CD4-positive, alpha-beta T cell treated with Interferon alpha-2 for 1 hour (primary cell): ENCODE measurements around the gene NT5C2.
"Not testable (repeated sequence)": the region's sequence is repeated elsewhere in the genome, so short reads cannot be mapped to it uniquely, and the experiment has no call there.

Experiments
- DNase-seq, 2 donors: peaks; one replicate each; pipeline ENCODE4 v3.0.0-alpha.2; 2020 to 2022

NT5C2 gene

GRCh38 chr10:103199488-103199887, 6.4 kb upstream of the NT5C2 start:
- DNase-seq, result no peak

GRCh38 chr10:103198648-103199047, 5.6 kb upstream of the NT5C2 start:
- DNase-seq, result no peak

GRCh38 chr10:103197903-103198302, 4.8 kb upstream of the NT5C2 start:
- no peak for DNase-seq

- peak; percentile 18 to 68 for DNase-seq
Measured at GRCh38 chr10:103197174-103197573, 4.1 kb upstream of the NT5C2 start.

GRCh38 chr10:103196516-103196915, 3.4 kb upstream of the NT5C2 start:
- no peak for DNase-seq

- DNase-seq, result peak in 1 of 2 donors; percentile 20
Measured at GRCh38 chr10:103193820-103194529, 903 bp upstream of the NT5C2 start.

GRCh38 chr10:103192451-103193106, 493 bp downstream of the NT5C2 start:
- peak; percentile 63 to 72 for DNase-seq

GRCh38 chr10:103192089-103192450, 1.0 kb downstream of the NT5C2 start:
- DNase-seq, result no peak

- not testable (repeated sequence) for DNase-seq
Measured at GRCh38 chr10:103191198-103191597, 1.9 kb downstream of the NT5C2 start.

GRCh38 chr10:103188853-103189252, 4.2 kb downstream of the NT5C2 start:
- DNase-seq, result no peak

- DNase-seq, result no peak
Measured at GRCh38 chr10:103186128-103186527, 6.9 kb downstream of the NT5C2 start.

GRCh38 chr10:103184615-103185014, 8.5 kb downstream of the NT5C2 start:
- no peak for DNase-seq

GRCh38 chr10:103183991-103184451, 9.1 kb downstream of the NT5C2 start:
- DNase-seq, result not testable (repeated sequence)

GRCh38 chr10:103181244-103181643, 11.8 kb downstream of the NT5C2 start:
- peak; percentile 8 to 38 for DNase-seq

- DNase-seq, result no peak
Measured at GRCh38 chr10:103180491-103180890, 12.6 kb downstream of the NT5C2 start.

- DNase-seq, result no peak
Measured at GRCh38 chr10:103177123-103177522, 15.9 kb downstream of the NT5C2 start.

GRCh38 chr10:103175580-103176285, 17.3 kb downstream of the NT5C2 start:
- DNase-seq, result no peak

- not testable (repeated sequence) for DNase-seq
Measured at GRCh38 chr10:103174324-103174723, 18.7 kb downstream of the NT5C2 start.

GRCh38 chr10:103171278-103171677, 21.8 kb downstream of the NT5C2 start:
- DNase-seq, result no peak

GRCh38 chr10:103168438-103168837, 24.6 kb downstream of the NT5C2 start:
- DNase-seq, result no peak

- DNase-seq, result not testable (repeated sequence)
Measured at GRCh38 chr10:103167554-103167953, 25.5 kb downstream of the NT5C2 start.

GRCh38 chr10:103166523-103166922, 26.5 kb downstream of the NT5C2 start:
- no peak for DNase-seq

GRCh38 chr10:103163766-103164403, 29.2 kb downstream of the NT5C2 start:
- DNase-seq, result not testable (repeated sequence)
